Activated CD8-positive, alpha-beta memory T cell treated with anti-CD3 and anti-CD28 coated beads for 1 hour (primary cell): ENCODE measurements around the gene FABP7.
"Not testable (repeated sequence)": the region's sequence is repeated elsewhere in the genome, so short reads cannot be mapped to it uniquely, and the experiment has no call there.

Source experiments
- DNase-seq, 2 donors: peaks; one replicate each; pipeline ENCODE4 v3.0.0-alpha.2; 2020; ENCODE audit warnings: low read depth in 1 of 2; ENCODE audit errors: extremely low read depth in 1 of 2

The FABP7 gene

DNA sequence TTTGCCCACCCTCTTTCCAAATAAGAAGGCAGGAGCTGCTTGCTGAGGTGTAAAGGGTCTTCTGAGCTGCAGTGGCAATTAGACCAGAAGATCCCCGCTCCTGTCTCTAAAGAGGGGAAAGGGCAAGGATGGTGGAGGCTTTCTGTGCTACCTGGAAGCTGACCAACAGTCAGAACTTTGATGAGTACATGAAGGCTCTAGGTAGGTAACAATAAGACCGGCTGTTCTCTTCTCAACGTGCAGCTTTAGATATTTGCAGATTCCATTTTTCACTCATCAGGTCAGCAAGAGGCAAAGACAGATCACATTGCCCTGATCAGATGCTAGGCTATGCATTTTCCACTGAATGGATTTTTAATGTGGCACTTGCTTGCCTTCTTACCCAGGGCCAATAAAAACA is at the start of gene FABP7:
Gene FABP7 (plus strand): TSS at position 50 of the 400 bp plus-strand sequence. CDS start 79 bp downstream, at position 129.
- no peak for DNase-seq

DNA sequence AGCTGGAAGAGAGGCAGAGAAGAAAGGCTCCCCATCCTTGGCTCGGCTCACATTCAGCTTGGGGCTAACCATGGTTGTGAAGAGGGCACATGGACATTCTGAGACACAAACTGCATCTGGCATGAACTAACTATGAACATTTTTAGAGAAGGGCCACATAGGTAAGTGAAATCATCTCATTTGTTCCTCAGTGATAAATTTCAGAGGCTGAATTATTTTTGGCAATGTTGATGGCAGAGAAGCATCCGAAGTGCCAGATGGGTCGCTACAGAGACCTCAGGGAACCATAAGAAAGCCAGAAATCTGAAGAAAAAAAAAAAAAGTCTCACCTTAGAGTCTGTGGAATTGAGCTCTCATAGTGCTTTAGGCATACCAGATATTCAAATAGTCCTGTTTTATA is 49.2 kb upstream of the FABP7 start:
- DNase-seq = no peak

DNA sequence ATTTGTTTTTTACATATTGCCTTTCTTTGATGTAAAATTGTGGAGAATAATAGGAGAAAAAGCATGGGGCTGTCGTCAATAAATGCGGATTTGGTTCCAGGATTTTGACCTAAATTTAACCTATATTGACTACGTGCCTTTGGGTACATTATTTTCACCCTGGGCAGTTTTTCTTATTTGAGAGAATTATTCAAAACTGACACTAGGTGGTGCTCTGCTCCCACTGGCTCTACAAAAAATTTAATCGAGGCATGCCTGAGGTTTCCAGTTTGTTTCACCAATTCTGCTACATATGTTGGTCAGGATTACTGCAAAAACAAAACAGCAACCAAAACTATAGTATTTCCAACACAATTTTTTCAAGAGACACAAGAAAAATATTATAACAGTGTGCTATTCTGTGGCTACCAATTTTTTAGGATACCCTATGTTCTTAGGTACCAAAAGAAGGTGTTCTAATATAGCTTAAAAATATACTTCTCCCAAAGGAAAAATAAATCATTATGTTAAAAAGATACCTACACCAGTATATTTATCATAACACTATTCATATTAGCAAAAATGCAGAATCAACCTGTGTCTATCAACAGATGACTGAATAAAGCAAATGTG is 48.6 kb upstream of the FABP7 start:
- no peak for DNase-seq

DNA sequence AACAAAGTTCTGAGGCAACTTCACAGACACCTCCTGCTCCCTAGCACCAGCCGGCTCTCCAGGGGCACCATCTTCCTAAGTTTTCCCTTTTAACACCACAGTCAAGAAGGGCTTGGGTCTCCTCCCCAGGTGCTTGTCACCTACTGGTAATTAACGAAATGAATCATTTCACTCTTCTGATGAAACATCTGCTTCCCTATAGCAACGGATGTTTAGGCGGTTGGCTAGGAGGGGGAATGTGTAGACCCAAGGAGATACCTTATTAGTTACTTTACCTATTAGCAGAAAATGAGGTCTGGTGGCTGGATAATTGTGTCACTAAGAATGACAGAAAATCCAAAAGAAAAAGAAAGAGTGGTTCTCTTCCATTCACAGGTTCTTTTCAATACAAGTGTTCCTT is 46.3 kb upstream of the FABP7 start:
- no peak for DNase-seq

DNA sequence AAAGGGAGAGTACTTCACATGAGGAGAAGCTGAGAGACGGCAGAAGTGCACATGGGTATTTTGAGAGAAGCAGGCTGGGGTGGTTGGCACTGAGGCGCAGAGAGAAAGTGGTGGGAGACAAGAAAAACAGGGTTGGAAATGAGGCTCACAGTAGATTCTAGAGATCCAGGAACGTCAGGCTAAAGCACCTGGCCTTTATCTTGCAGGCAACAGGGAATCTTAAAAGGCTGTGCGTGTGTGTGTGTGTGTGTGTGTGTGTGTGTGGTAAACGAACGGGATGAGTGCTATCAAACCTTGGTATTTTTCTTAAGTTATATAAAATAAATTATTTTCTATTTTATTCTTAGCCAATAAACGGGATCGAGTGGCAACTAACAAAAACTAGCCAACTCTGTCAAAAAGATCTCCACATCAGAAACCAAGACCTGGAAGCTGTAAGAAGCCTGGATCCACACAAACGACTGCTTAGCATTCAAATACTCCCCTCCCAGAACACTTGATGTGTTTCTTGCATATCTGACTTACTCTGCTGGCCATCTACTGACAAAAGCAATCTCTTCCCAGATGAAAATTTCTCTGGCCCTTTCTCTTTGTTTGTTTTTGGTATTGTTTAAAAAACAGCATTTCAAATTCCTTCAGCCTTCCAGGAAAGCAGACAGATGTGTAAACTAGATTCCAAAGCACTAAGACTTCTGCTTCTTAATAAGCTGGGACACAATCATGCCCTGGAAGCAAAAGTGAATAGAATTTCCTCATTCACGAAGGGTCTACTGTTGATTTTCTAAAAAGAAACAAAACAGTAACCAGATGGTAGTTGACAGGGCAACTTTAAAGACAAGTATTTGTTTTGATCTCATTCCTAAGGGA is 44.8 kb upstream of the FABP7 start:
- no peak for DNase-seq

DNA sequence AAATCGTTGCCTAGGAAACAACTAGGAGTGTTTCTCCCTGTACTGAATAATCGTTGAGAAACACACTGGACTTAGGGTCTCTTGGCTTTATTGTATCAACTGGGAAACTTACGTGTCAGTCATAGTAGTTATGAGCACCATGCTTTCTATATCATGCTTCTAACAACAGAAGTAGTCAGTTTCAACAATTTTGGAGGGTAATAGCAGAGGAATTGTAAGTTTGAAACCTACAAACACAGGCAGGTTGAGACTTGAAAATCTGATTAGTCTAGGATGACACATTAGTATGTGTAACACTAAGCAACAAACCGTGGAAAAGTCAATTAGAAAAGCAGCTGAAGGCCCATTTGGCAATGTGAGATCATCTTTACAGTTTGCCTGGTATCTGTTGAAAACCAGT is 43.9 kb upstream of the FABP7 start:
- no peak for DNase-seq

DNA sequence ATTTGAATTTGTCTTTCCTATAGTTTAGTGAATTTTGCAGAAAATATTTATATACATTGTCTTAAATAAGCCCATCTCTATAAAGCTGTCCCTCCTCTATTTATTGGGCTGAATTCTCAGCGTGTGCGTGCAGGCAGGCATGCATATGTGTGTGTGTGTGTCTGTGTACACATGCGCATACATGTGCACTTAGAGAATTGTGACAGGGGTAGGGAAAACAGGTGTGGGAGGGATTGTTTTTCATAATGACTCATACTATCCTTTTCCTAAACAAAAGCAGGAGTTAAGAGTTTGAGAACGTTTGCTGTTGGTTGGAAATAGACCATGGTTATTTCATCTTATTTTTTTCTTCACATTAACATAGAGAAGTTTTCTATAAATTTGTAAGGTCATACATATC is 43.4 kb upstream of the FABP7 start:
- DNase-seq = no peak

DNA sequence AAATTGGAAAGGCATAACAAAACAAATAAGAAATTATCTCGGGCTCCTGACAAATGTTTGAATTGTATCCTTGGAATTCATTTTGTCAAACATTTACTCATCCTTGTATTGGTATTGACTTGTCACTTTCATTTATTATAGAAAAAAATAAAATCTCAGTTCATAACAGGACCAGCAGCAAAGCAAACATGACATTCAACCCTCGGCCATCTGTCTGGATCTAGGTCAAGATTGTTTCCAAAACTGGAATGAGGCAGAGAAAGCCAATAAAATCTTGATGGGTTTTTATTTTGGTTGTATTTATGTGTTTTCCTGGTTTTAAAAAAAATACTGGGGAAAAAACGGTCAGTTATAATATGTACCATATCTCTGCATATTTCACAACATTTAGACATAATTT is 42.9 kb upstream of the FABP7 start:
- DNase-seq = no peak

DNA sequence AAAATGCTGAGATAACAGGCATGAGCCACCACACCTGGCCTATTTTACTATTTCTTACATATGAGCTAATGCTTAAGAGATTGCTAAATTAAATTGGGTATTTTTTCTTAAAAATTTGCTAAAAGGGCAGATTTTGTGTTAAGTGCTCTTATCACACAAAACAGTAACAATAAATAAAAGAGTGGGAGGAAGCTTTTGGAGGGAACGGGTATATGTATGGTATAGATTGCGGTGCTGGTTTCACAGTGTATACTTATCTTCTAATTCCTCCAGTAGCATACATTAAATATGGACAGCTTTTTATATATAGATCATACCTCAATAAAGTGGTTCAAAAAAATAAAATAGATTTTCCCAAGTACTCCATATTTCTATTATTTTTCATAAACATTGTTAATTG is 39.4 kb upstream of the FABP7 start:
- DNase-seq = no peak

DNA sequence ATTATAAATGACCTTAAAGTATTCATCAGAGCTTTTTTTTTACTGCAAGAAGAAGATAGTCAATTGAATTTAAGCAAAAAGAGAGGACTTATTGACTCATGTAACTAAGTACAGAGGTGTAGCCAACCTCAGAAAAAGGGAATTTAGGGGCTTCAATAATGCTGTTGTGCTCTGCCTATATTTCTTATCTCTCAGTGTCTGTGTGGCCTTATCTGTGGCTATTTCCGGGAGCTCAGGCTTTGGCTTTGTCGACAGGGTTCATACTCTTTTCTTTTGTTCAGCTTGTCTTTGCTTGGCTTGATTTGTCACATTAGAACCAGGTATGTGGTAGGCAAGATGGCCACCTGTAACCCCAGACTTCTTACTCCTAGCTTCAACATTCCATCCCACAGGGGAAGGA is 38.6 kb upstream of the FABP7 start:
- DNase-seq = no peak

DNA sequence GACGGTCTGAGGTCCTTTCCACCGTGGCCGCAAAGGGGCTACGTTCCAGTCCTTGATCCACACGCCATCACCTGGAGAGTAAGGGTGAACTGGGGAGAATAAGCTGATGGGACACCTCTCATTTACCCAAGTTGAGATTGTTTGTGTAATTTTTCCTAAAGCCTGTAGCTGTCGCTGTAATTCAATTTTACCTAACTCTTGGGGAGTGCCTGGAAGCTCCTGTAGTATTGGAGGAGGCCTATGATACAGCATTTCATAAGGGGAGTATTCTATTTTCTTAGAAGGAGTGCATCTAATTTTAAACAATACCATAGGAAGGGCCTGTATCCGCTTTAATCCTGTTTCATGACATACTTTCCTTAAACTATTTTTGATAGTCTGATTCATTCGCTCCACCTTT is 35.3 kb upstream of the FABP7 start:
- not testable (repeated sequence) for DNase-seq

DNA sequence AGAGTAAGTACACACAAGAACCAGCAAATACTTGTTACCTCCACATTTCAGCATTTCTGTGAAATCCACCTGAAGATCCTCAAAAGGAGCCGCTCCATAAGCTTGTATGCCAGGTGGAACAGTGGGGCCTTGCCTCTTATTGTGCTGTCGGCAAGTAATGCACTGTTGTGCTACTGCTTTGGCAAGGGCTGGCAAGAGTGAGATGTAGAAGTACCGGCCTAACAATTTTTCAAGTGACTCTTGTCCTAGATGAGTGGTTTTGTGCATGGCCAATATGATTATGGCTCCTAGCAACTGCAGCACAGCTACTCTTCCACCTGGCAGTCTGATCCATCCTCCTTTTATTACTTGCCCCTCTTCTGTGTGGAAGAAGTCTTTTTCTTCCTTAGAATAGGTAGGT is 34.7 kb upstream of the FABP7 start:
- DNase-seq = not testable (repeated sequence)

DNA sequence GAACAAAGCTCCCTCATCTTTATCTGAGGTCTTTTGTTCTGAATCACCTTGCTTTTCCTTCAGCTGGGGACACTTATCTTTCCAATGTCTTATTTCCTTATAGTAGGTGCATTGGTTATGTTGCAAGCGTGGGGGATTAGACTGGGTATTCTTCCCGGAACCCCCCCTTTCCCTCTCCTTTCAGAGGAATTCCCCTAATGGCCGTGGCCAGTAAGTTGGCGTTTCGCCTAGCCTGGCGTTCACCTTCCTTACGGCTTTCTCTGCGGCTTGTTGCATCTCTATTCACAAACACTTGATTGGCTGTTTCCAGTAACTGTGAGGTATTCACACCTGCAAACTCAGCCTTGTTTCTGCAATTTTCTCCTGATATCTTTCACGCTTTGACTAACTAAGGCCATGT is 32.8 kb upstream of the FABP7 start:
- no peak for DNase-seq

DNA sequence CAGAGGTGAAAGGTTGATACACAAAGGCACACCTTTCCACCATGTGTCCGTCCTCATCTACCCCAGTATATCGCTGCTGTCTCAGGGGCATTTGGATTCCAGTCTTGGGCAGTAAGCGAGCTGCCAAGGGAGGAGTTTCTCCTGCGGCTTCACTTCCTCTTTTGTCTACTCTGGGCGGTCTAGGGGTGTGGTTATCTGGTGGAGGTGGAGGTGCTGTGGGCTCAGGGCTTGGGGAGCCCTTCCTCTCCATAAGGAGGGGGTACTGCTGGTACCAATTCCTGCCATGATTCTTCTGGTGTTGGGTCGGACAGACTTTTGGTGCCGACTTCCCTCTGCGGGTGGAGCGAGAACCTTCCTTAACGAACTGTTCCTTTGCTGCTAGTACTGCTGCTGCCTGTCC is 31.9 kb upstream of the FABP7 start:
- DNase-seq = no peak

DNA sequence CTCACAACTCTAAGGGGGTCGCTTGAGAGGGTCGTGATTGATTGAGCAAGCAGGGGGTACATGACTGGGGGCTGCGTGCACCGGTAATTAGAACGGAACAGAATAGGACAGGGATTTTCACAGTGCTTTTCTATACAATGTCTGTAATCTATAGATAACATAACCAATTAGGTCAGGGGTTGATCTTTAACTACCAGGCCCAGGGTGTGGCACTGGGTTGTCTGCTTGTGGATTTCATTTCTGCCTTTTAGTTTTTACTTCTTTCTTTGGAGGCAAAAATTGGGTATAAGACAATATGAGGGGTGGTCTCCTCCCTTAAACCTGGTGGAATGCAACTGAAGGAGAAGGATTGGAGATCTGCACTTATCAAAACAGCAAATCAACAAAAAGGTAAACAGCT is 30.6 kb upstream of the FABP7 start:
- not testable (repeated sequence) for DNase-seq

DNA sequence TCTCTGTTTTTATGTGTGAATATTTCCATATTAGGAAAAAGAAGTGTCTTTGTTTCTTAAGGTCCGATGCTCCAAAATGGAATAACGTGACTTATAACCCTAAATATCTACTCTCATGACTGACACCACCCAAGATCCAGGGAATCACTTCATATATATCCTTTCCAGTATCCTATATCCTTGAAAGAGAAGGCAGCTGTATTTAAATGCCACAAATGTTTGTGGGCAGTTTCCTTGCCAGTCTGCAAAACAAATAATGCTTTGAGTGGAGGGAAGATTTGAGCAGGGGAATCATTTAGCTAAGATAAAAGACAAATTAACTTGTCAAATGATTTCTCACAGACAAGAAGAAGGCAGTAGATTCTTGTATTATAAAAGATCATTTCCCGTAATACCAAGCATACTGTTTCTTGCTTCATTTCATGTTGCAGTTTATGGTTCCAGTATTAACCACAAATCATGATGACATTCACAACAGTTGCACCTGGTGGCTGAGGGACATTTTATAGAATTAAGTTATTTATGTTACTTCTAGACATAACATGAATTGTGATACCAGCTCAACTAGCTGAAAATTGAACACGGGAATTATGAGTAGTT is 30.0 kb upstream of the FABP7 start:
- no peak for DNase-seq

DNA sequence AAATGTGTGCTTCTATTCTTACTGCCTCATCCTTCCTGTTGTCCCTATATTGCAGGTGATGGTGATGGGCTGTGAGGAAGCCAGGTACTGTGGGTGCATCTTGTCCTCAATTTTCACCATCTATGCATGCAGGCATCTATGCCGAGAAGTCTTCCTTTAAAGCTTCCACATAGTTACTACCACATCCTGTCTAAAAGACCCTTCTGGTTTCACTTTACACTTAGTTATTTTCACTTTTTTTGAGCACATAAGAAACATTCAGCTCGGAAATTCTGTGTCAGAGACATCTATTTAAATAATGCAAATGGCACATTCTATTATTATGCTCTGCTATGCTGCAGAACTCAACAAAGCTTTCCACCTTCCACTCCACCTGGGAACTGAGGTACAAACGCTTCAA is 28.2 kb upstream of the FABP7 start:
- DNase-seq = no peak

DNA sequence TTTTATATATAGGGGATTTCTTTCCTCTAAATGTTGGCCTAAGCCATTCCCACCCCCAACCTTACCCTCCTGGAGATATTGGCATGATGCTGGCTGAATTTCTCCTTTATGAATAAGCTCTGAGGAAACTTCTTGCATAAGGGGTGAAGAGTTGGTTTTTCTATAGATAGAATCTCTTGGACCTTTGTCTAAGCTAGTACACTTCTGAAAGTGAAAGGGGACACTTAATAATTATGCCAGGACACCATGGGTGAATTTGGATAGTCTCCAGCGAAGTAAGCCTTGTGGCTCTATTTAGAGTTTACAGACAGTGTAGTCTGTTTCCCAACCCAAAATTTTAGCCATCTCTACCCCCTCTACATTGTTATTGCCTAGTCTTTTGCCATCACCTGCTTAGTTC is 27.1 kb upstream of the FABP7 start:
- no peak for DNase-seq

DNA sequence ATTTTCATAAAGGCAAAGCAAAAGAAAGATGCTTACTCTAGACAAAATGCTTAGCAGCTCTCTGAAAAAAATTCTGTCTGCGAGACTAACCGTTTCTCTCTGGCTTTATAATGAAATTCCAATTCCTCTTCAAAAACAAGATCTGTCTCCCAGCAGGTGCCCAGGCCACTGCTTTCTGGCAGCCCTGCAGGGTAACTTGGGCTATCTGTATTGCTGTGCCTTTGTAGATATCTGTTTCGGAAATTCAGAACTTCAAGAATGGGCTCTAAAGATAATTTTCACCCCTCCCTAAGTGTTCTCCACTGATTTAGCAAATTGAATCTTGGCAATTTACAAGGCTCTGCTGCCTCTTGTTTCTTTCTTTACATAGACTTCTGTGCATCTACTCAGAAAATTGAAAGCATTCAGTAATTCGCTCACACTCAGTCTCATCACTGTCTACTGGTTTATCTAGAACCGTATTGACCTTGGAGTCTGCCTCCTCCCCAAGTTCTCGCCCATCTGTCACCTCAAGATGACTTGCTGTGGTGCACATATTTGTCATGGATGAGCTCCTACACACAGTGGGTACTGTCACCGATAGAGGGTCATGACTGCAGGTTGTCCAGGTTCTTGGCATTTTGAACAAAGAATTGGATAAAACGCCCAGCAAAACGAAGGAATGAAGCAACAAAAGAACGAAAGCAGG is 26.4 kb upstream of the FABP7 start:
- DNase-seq = no peak

DNA sequence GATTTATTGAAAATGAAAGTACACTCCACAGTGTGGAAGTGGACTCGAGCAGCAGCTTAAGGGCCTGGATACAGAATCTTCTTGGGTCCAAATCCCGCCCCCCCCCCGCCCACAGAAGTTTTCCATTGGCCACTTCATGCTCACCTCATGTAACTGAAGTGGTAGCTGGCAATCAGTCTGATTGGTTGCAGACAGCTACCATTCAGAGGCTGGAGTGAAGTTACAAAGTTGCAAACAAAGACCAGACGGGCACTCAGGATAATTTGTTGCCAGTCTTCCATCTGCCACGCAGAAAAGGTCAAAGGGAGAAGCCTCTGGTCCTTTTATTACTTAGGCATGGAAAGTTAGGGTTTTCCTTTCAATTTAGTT is 25.8 kb upstream of the FABP7 start:
- no peak for DNase-seq

DNA sequence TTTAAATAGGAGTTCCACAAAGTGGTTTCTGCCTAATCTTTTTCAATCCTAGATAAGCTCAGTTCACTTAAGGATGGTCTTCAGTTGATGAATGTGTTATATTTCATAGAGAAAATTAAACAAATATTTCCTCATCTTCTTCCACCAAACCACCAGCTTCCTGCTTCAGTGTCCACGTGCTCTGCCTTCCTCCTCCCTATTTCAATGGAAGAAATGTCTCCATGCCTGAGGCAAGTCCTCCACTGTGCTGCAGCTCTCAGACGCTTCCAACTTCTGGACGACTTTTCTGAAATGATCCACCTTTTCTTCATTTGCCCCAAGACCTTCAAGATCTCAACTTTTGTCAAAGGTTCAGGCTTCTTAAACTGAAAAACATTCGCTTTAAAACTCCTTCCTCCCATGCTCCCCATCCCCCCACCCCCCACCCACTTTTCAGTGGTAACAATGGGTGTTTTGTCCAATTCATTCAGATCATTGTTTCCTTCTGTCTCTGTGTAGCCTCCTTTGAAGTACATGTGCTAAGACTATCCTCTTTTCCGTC is 25.3 kb upstream of the FABP7 start:
- no peak for DNase-seq
